GM20431 (cell line): Measurements from ENCODE around the gene CAMK2N2.

Experiments
- in situ Hi-C: fragments of 300-500 bp; cut with MseI, MboI; formaldehyde crosslinking; loops from one replicate; pipeline ENCODE4 v1.15.0; 2020; ENCODE audit warnings: low sequenced_read_pairs; ENCODE audit not compliant: unreplicated experiment

The CAMK2N2 gene

GRCh38 chr3:184242297-184242685 is 19.1 kb downstream of the CAMK2N2 start:
- in situ Hi-C loops: loop anchor here (25.0 kb wide), 1 partner anchor 355 kb away; the partner anchor contains the start of gene PARL

- in situ Hi-C loops: loop anchor here (25.0 kb wide), 1 partner anchor 354 kb away; the partner anchor contains the start of gene PARL
Measured at GRCh38 chr3:184241447-184242296, 19.7 kb downstream of the CAMK2N2 start.

- in situ Hi-C loops: loop anchor here (25.0 kb wide), 1 partner anchor 354 kb away; the partner anchor contains the start of gene PARL
Measured at GRCh38 chr3:184241141-184241446, 20.3 kb downstream of the CAMK2N2 start.

- in situ Hi-C loops: loop anchor here (25.0 kb wide), 1 partner anchor 353 kb away; the partner anchor contains the start of gene PARL
Measured at GRCh38 chr3:184240384-184241140, 20.8 kb downstream of the CAMK2N2 start.

GRCh38 chr3:184239708-184240107 is 21.6 kb downstream of the CAMK2N2 start:
- in situ Hi-C loops: loop anchor here (25.0 kb wide), 1 partner anchor 352 kb away; the partner anchor contains the start of gene PARL

GRCh38 chr3:184239221-184239620 is 22.1 kb downstream of the CAMK2N2 start:
- in situ Hi-C loops: loop anchor here (25.0 kb wide), 1 partner anchor 352 kb away; the partner anchor contains the start of gene PARL

GRCh38 chr3:184238246-184238818 is 23.0 kb downstream of the CAMK2N2 start:
- in situ Hi-C loops: loop anchor here (25.0 kb wide), 1 partner anchor 351 kb away; the partner anchor contains the start of gene PARL

GRCh38 chr3:184237807-184238206 is 23.5 kb downstream of the CAMK2N2 start:
- in situ Hi-C loops: loop anchor here (25.0 kb wide), 1 partner anchor 351 kb away; the partner anchor contains the start of gene PARL

GRCh38 chr3:184237211-184237610 is 24.1 kb downstream of the CAMK2N2 start:
- in situ Hi-C loops: loop anchor here (25.0 kb wide), 1 partner anchor 350 kb away; the partner anchor contains the start of gene PARL

- in situ Hi-C loops: loop anchor here (25.0 kb wide), 1 partner anchor 349 kb away; the partner anchor contains the start of gene PARL
Measured at GRCh38 chr3:184236636-184237035, 24.7 kb downstream of the CAMK2N2 start.

- in situ Hi-C loops: loop anchor here (25.0 kb wide), 1 partner anchor 349 kb away; the partner anchor contains the start of gene PARL
Measured at GRCh38 chr3:184236033-184236410, 25.3 kb downstream of the CAMK2N2 start.

- in situ Hi-C loops: loop anchor here (25.0 kb wide), 1 partner anchor 348 kb away; the partner anchor contains the start of gene PARL
Measured at GRCh38 chr3:184235381-184236032, 25.8 kb downstream of the CAMK2N2 start.

- in situ Hi-C loops: loop anchor here (25.0 kb wide), 1 partner anchor 348 kb away; the partner anchor contains the start of gene PARL
Measured at GRCh38 chr3:184234671-184235380, 26.5 kb downstream of the CAMK2N2 start.

- in situ Hi-C loops: loop anchor here (25.0 kb wide), 1 partner anchor 347 kb away; the partner anchor contains the start of gene PARL
Measured at GRCh38 chr3:184234224-184234623, 27.1 kb downstream of the CAMK2N2 start.

GRCh38 chr3:184233127-184233843 is 28.1 kb downstream of the CAMK2N2 start:
- in situ Hi-C loops: loop anchor here (25.0 kb wide), 1 partner anchor 346 kb away; the partner anchor contains the start of gene PARL

- in situ Hi-C loops: loop anchor here (25.0 kb wide), 1 partner anchor 344 kb away; the partner anchor contains the start of gene PARL
Measured at GRCh38 chr3:184231671-184232070, 29.7 kb downstream of the CAMK2N2 start.

- in situ Hi-C loops: loop anchor here (25.0 kb wide), 1 partner anchor 344 kb away; the partner anchor contains the start of gene PARL
Measured at GRCh38 chr3:184230603-184231528, 30.5 kb downstream of the CAMK2N2 start.
